ACC112 (cell line): ENCODE data around the gene SMIM10.

ENCODE experiments used
- H2AFZ ChIP-seq: fragments of 200-600 bp; sonication (generic); one replicate; pipeline ENCODE4 v1.6.0; 2017; ENCODE audit warnings: antibody characterized with exemption, low read length; ENCODE audit not compliant: unreplicated experiment
- H3K27ac ChIP-seq: fragments of 200-600 bp; sonication (generic); 2 replicates; pipeline ENCODE4 v1.5.1; 2014; ENCODE audit warnings: low read depth, mild to moderate bottlenecking, antibody characterized with exemption, low read length, moderate library complexity
- H3K27me3 ChIP-seq: fragments of 200-600 bp; sonication (generic); 2 replicates; pipeline ENCODE4 v1.6.1; 2014; ENCODE audit warnings: mild to moderate bottlenecking, antibody characterized with exemption, low read length, moderate library complexity, mixed read lengths; ENCODE audit not compliant: insufficient read depth
- H3K36me3 ChIP-seq: fragments of 200-600 bp; sonication (generic); 2 replicates; pipeline ENCODE4 v1.6.1; 2016; ENCODE audit warnings: mild to moderate bottlenecking, antibody characterized with exemption, low read length, moderate library complexity, mixed read lengths; ENCODE audit not compliant: insufficient read depth
- H3K4me1 ChIP-seq: fragments of 200-600 bp; sonication (generic); one replicate; pipeline ENCODE4 v1.6.1; 2016; ENCODE audit warnings: low read length, mixed read lengths; ENCODE audit not compliant: insufficient read depth, unreplicated experiment, control insufficient read depth
- H3K4me3 ChIP-seq: fragments of 200-600 bp; sonication (generic); 2 replicates; pipeline ENCODE4 v1.5.1; 2014; ENCODE audit warnings: mild to moderate bottlenecking, low read depth, low read length
- H3K79me2 ChIP-seq: fragments of 200-600 bp; sonication (generic); one replicate; pipeline ENCODE4 v1.6.0; 2016; ENCODE audit warnings: low read length; ENCODE audit not compliant: control insufficient read depth, unreplicated experiment, insufficient read depth

The SMIM10 gene

GRCh38 chrX:134982748-134983147 is 8.0 kb upstream of the SMIM10 start:
- no peak overlapping the region for H3K27ac ChIP-seq
- no peaks in the 10 kb centered on the region for H3K27me3 ChIP-seq
- H3K4me1 ChIP-seq, result no peaks in the 10 kb centered on the region

GRCh38 chrX:134985479-134985878 is 5.3 kb upstream of the SMIM10 start:
- no peaks in the 10 kb centered on the region for H3K27me3 ChIP-seq
- H3K4me1 ChIP-seq, result peaks cover 7% of the 10 kb centered on the region
- H2AFZ ChIP-seq, result no peak overlapping the region
- no peak overlapping the region for H3K27ac ChIP-seq
- H3K4me3 ChIP-seq, result no peak overlapping the region
- no peaks in the 10 kb centered on the region for H3K36me3 ChIP-seq
- H3K79me2 ChIP-seq, result no peaks in the 10 kb centered on the region

More at GRCh38 chrX:134982748-134983147, 8.0 kb upstream of the SMIM10 start:
- Histone ChIP-seq H3K79me2 (no peaks in the 10 kb centered on the region), H3K4me3 (no peak overlapping the region), H2AFZ (no peak overlapping the region), H3K36me3 (no peaks in the 10 kb centered on the region)

GRCh38 chrX:134990475-134990800 is 353 bp upstream of the SMIM10 start:
- H3K4me3 ChIP-seq, result peak overlapping the region; percentile 87

GRCh38 chrX:134997646-134998045 is 6.9 kb downstream of the SMIM10 start:
- Histone ChIP-seq H3K36me3 (no peaks in the 10 kb centered on the region), H3K27me3 (no peaks in the 10 kb centered on the region), H3K4me3 (no peak overlapping the region), H3K79me2 (no peaks in the 10 kb centered on the region), H3K4me1 (peaks cover 23% of the 10 kb centered on the region), H3K27ac (no peak overlapping the region), H2AFZ (no peak overlapping the region)

More at GRCh38 chrX:134990475-134990800, 353 bp upstream of the SMIM10 start:
- no peaks in the 10 kb centered on the region for H3K36me3 ChIP-seq
- no peaks in the 10 kb centered on the region for H3K27me3 ChIP-seq
- peaks cover 15% of the 10 kb centered on the region for H3K79me2 ChIP-seq
- peak overlapping the region; percentile 81 for H3K27ac ChIP-seq
- H3K4me1 ChIP-seq, result peaks cover 7% of the 10 kb centered on the region
- no peak overlapping the region for H2AFZ ChIP-seq

- no peak overlapping the region for H2AFZ ChIP-seq
- H3K27ac ChIP-seq, result no peak overlapping the region
- H3K79me2 ChIP-seq, result no peaks in the 10 kb centered on the region
- peaks cover 23% of the 10 kb centered on the region for H3K4me1 ChIP-seq
- H3K36me3 ChIP-seq, result no peaks in the 10 kb centered on the region
- no peak overlapping the region for H3K4me3 ChIP-seq
- no peaks in the 10 kb centered on the region for H3K27me3 ChIP-seq
These were observed 7.5 kb downstream of the SMIM10 start for GRCh38 chrX:134998246-134998645.

- Histone ChIP-seq H3K4me1 (peaks cover 27% of the 10 kb centered on the region), H3K4me3 (no peak overlapping the region), H3K79me2 (no peaks in the 10 kb centered on the region), H3K27ac (peak overlapping the region; percentile 80), H2AFZ (peak overlapping the region; percentile 60), H3K27me3 (no peaks in the 10 kb centered on the region), H3K36me3 (no peaks in the 10 kb centered on the region)
These were observed 8.7 kb downstream of the SMIM10 start for GRCh38 chrX:134999469-134999868.

- Histone ChIP-seq H3K79me2 (no peaks in the 10 kb centered on the region), H3K27ac (peak overlapping the region; percentile 80), H3K27me3 (no peaks in the 10 kb centered on the region), H2AFZ (peak overlapping the region; percentile 62), H3K4me1 (peaks cover 27% of the 10 kb centered on the region), H3K36me3 (no peaks in the 10 kb centered on the region), H3K4me3 (0 out of 2 replicates have a peak overlapping the region, but pooled peaks have one; percentile 46)
These were observed 9.7 kb downstream of the SMIM10 start for GRCh38 chrX:135000516-135000915.

- Histone ChIP-seq H3K4me1 (peaks cover 24% of the 10 kb centered on the region), H3K27ac (no peak overlapping the region), H2AFZ (peak overlapping the region; percentile 62), H3K36me3 (no peaks in the 10 kb centered on the region), H3K4me3 (peak overlapping the region; percentile 73), H3K27me3 (no peaks in the 10 kb centered on the region), H3K79me2 (no peaks in the 10 kb centered on the region)
These were observed 13.3 kb downstream of the SMIM10 start for GRCh38 chrX:135003876-135004623.

- Histone ChIP-seq H2AFZ (no peak overlapping the region), H3K79me2 (no peaks in the 10 kb centered on the region), H3K27ac (no peak overlapping the region), H3K4me3 (no peak overlapping the region), H3K4me1 (peaks cover 5% of the 10 kb centered on the region), H3K27me3 (no peaks in the 10 kb centered on the region), H3K36me3 (no peaks in the 10 kb centered on the region)
These were observed 15.4 kb downstream of the SMIM10 start for GRCh38 chrX:135006187-135006586.

- no peaks in the 10 kb centered on the region for H3K79me2 ChIP-seq
- no peaks in the 10 kb centered on the region for H3K27me3 ChIP-seq
- H3K4me1 ChIP-seq, result no peaks in the 10 kb centered on the region
- no peak overlapping the region for H3K27ac ChIP-seq
- H2AFZ ChIP-seq, result no peak overlapping the region
- H3K4me3 ChIP-seq, result no peak overlapping the region
- H3K36me3 ChIP-seq, result no peaks in the 10 kb centered on the region
These were observed 18.3 kb downstream of the SMIM10 start for GRCh38 chrX:135009057-135009610.

- Histone ChIP-seq H3K27me3 (no peaks in the 10 kb centered on the region), H2AFZ (no peak overlapping the region), H3K79me2 (no peaks in the 10 kb centered on the region), H3K4me3 (no peak overlapping the region), H3K36me3 (no peaks in the 10 kb centered on the region), H3K4me1 (no peaks in the 10 kb centered on the region), H3K27ac (no peak overlapping the region)
These were observed 19.0 kb downstream of the SMIM10 start for GRCh38 chrX:135009838-135010237.
